ENCODE measurements around the gene CACNA2D4.

Gene CACNA2D4

DNA sequence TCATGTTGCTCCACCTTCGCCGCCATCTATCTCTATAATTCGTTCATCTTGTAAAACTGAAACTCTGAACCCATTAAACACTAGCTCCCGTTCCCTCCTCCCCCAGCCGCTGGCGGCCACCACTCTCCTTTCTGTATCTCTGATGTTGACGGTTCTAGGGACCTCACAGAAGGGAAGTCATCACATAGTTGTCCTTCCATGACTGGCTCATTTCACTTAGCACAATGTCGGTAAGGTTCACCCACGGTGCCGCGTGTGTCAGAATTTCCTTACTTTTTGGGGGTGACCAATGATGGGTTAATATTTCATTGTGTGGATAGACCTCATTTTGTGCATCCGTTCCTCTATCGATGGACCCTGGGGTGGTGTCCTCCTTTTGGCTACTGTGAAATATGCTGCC, 2.0 kb upstream of the CACNA2D4 start:
- DNase-seq (ENCODE audit: extremely low read depth in 1 of 2, low read depth in 1 of 2), result no peak

DNA sequence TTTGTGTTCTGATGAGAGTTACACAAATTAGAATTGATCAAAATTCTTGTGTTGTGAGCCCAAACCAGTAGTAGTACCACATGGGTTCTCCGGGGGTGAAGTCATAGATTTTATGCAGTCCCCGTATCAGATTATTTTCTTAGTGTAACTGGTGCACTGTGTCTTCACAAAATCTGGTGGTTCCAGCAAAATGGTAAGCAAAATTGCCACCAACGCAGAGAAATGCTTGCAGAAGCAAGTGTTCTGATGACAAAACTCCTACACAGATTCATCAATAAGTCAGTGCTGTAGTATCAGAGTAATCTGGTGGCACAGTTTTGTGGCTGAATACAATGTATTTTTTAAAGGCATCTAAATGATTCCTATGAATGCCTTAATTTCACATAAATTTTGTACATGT, 1.3 kb upstream of the CACNA2D4 start:
- DNase-seq (ENCODE audit: extremely low read depth in 1 of 2, low read depth in 1 of 2), result no peak

DNA sequence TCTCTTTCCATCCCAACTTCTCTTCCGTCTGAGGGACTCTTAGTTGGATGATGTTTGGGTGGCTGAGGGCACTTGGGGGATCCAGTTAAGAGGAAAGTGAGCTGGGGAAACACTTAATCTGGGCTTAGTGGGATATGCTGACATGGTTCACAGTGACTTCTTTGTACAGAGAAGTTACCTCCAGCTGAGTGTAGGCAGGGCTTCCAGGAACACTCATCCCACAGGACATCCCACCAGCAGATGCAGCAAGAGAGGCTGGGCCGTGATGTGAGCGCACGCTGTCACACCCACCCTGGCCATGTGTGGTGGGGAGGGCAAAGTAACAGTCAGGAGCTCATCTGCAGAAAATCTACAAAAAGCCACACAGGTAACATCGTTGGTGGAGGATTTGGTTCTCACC, 832 bp upstream of the CACNA2D4 start:
- no peak for DNase-seq (ENCODE audit: extremely low read depth in 1 of 2, low read depth in 1 of 2)

DNA sequence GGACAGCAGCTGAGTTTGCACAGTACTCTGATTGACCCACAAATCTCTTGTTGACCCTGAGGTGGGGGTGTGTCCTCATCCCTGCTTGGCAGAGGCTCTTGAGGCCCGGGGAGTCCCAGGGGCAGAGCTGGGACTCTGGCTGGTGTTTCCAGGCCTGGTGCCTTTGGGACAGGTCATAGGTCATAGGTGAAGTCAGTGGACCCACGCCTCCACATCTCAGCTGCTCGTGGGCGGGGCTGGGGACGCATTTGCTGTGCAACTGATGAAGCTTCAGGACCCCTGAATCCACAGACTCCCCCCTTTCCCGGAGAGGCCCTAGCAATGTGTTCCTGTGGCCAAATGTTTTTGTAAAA, 408 bp upstream of the CACNA2D4 start:
- no peak for DNase-seq (ENCODE audit: extremely low read depth in 1 of 2, low read depth in 1 of 2)

DNA sequence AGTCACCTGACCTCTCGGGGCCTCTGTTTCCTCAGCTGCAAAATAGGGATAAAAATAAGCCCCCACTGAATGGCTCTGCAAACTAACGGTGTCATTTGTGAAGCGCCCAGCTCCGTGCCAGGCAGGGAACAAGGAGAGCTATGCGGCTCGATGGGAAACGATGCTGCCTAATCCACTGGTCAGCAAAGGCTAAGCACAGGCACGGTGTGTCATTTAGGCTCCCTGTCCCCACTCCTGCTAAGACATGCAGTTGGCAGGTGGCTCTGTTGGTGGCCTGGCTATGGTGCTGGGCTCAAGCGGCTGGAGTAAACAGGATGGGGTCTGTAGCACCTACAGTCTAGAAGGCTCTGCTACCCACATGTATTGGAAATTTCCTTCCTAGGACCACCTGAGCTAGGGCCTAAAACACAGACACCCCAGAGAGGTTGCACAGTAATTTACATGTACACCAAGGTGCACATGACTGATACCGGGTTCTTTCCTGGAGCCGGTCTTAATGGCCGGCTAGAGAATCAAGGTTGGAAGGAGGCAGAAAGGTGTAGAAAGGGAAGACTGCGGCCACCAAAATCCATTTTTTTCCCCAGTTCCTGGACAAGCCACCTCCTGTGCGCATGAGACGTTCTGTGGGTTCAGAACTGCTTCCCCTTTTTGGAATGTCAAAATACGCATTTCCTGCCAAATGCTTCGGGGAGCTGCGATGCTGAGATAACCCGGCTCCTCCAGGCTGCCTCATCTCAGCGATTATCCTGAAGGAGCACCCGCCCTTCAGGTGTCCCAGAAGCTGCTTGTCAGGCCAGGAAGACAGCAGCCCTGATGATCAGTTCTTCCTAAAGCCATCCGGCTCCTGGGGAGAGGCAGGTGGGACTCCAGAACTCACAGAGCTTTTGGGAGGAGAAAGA, 1.0 kb downstream of the CACNA2D4 start:
- DNase-seq (ENCODE audit: extremely low read depth in 1 of 2, low read depth in 1 of 2), result no peak

DNA sequence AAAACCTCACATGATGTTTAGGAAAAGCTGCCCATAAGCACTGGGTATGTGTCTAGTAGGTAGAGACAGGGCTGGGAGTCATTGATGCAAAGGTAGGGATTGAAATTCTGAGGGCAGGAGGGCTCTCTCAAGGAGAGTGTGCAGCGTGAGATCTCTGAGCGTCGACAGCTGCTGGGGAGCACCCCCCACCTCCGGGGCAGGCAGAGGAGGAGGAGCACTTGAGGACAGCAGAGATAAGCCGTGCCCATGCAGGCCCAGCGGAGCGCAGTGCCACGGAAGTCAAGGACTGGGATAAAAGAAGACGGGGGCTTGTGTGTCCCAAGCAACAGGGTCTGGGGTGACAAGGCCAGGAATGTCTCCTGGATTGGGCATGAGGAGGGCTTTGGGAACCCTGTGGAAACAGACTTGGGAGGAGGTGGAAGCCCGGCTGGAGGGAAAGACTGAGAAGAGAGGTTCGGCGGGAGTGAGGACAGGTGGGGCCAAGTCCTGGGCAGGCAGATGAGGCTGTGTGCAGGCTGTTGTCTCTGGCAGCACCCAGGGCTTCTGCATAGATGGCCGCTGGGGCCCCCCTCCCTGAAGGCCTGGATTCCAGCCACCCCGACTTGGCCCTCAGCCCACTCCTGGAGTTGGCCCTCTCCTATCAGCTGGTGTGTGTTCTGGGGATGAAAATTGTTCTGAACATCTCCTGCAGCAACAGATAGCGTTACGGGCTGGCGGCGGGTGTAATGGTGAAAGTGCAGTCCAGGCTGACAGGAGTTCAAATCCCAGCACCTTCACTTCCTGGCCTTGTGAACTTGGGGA, 1.9 kb downstream of the CACNA2D4 start:
- no peak for DNase-seq (ENCODE audit: extremely low read depth in 1 of 2, low read depth in 1 of 2)

DNA sequence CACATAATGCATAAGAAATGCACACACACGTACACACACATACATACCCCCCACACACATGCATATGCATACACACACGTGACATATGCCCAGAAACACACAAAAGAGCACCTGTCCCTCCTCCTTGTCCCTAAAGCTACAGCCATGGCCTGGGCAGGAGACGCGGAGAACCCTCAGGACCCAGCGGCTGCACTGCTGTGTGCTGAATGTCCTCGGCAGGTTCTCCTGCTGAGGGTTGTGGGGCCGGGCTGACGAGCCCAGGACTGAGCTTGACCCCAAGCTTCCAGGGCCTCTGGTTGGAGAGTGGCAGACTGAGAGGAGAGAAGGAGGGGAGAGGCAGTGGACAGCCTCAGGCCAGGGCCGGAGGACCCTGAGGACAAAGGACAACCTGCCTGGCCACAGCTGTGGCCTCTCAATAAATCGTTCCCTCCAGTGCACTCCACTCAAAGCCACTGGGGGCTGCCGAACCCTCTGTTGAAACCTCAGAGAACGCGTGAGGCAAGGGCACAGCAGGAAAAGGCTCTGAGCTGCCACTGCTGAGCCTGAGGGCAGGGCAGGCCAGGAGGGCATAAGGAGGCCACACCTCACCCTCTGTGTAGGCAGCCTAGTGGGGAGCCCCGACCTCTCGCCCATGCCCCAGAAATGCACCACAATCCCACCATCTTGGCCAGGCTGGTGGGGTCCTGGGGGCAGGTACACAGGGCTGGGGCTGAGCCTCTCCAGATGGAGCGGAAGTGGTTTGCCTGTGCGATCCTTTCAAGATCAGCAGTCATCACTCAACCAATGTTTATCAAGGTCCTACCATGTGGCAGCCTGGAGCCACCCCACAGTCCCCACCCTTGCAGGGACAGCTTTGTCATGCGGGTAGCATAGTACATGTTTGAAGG, 3.1 kb downstream of the CACNA2D4 start:
- peak in 1 of 2 donors; percentile 18 for DNase-seq (ENCODE audit: extremely low read depth in 1 of 2, low read depth in 1 of 2)

DNA sequence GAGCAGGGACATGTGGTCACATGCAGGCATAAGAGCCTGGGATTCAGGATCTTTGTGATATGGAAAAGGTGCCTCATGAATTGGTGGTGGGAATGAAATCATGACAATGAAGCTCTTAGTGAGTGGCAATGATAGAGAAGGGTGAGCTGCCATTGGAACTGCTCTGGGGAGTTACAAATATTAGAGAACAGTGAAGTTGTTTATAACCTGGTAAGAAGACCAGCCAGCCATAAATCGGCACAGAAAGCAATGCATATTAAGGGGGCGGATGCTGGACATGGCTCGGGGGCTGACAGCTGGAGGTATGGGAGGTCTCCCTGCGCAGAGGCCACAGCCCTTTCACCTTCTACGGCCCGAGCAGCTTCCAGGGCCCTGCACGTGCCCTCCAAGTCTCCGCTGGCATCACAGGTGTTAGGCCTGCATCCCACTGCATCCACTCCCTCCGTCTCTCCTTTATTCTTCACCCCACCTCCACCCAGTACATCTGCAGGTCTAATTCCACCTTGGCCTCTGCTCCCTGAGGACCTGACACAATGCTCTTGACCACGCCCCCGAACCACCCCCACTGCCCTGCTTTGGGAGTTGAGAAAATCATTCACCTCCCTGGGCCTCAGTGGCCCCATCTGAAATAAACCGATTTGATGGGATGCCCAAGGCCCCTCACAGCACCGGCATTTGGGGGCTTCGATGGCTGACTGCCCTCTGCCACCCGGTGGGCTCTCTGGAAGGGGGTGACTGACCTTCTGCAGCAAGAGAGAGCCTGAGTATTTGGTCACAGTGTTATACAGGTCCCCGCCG, 4.1 kb downstream of the CACNA2D4 start:
- no peak for DNase-seq (ENCODE audit: extremely low read depth in 1 of 2, low read depth in 1 of 2)

DNA sequence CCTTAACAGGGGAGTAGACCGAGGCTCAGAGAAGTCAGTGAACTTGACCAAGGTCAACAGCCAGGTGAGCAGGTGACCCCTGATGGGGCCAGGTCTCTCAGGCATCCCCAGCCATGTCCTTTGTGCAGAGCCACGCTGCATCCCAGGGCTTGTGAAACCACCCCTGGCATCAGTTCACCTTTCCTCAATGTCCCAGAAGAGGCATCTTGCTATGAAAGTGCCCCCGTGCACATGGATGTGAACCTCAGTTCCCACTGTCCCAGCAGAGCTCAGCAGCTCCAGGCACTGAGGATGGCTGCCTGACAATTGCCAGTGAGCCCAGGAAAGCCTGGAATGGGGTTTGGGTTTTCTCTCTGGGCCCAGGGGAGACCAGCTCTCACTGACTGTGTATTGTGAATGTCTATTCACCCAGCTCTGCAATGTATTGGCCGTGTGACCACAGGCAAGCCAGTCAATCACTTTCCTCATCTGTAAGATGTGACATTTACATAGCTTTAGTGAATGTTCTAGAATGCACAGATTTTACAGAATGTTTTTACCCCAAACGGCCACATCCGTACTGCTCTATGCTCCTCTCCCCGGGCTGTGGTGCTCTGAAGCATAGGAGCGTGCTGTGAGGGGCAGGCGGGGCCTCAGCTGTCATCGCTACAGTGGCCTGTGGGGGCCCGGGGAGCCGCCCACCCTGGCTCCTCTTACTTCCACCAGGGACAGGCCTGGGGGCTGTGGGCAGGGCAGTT, 4.9 kb downstream of the CACNA2D4 start:
- DNase-seq (ENCODE audit: extremely low read depth in 1 of 2, low read depth in 1 of 2), result no peak

DNA sequence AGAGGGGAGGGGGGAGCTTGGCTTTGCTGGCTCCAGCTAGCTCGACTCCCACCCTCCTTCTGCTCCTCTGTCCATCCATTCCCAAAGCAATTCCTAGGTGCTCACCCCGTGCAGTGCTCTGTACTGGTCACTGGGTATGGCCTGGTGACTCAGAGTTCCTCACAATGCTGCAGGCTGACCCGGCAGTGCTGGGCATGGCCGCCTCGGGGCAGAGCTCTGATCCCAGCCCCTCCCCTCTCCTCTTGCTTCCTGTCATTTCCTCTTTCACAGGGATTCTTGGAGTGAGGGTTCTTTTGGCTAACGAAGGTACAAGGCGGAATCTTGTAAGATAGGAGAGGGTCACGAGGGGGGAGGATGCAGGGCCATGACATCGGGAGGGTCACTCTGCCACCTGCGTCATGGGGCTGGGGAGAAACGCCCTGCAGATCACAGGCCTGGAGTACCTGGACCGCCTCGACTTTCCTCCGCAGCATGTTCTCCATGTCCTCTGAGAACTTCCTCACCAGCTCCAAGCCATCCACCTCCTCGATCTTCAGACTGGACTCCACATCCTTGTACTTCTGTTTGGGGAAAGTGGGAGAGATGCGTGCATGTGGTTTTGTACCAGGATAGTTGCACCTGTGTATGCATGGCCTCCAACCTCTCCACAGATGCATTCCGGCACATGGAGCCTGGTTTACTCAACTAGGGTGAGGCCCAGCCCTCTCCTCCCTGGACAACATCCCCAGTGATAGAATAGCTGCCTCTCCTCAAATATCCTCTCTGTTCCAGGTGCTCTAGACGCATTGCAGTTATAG, 5.7 kb downstream of the CACNA2D4 start:
- DNase-seq (ENCODE audit: extremely low read depth in 1 of 2, low read depth in 1 of 2), result no peak

DNA sequence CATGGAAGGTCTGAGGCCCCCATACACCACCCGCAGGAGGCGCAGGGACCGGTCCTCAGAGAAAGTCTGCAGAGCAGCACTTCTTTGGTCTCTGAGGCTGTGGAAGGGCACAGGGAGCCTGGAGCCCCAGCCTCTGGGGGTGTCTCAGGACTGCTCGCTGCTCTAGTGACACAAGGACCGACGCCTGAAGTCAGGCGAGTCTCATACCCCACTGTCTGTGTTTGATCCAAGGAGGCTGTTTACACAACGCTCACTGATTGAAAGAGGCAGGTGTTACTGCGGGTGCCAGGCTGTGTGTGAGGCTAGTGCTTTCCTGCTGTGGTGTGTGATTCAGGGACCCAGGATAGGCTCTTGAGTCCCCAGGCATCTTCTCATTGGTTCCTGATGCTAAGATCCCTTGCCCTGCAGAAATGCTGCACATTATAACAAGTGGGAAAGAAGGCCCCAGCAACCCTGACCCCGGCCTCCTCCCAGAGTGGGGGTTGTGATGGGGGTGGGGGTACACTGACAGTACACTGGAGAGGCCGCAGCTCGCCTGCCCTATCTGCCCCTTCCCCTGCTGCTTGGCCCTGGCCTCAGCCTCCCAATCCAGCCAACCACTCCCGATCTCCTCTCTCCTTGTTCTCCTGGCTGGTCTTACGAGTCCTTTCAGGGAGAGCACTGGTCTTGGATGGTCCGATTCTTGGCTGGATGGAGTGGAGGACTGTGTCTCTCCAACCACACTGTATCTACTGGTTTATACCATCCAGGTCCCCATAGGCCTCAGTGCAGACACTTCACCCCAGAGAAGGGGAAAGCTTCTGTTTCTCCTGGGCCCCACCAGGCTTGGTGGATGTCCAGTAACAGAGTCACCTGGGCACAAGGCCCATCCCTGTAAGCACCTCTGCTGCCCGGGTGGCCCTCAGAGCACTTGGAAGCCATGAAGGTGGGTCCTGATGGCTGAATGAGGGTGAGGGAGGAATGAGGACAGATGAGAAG, 6.6 kb downstream of the CACNA2D4 start:
- no peak for DNase-seq (ENCODE audit: extremely low read depth in 1 of 2, low read depth in 1 of 2)

DNA sequence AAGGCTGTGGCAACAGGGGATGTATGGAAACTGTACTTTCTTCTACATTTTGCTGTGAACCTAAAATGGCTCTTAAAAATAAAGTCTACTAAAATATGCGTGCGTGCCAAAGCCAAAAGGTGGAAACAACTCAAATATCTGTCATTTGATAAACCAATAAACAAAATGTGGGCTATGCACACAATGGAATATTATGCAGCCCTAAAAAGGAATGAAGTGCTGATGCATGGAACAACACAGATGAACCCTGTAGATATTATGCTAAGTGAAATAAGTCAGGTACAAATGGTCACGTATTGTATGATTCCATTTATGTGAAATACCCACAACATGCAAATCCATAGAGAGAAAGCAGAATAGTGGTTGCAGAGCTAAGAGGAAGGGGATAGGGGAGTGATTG, 8.0 kb downstream of the CACNA2D4 start:
- DNase-seq (ENCODE audit: extremely low read depth in 1 of 2, low read depth in 1 of 2), result no peak

DNA sequence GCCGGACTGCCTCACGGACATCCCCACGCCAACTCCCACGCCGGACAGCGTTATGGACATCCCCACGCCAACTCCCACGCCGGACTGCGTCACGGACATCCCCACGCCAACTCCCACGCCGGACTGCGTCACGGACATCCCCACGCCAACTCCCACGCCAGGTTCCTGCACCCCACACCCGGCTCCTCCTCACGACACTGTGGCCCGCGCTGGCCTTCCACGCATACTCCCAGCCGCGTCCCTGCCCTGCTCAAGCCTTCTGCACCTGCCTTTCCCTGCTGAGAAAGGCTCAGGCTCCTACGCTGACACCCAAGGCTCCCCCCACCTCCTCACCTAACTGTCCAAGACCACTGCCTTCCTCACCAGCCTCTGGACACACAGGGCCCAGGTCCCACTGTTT, 9.7 kb downstream of the CACNA2D4 start:
- no peak for DNase-seq (ENCODE audit: extremely low read depth in 1 of 2, low read depth in 1 of 2)

DNA sequence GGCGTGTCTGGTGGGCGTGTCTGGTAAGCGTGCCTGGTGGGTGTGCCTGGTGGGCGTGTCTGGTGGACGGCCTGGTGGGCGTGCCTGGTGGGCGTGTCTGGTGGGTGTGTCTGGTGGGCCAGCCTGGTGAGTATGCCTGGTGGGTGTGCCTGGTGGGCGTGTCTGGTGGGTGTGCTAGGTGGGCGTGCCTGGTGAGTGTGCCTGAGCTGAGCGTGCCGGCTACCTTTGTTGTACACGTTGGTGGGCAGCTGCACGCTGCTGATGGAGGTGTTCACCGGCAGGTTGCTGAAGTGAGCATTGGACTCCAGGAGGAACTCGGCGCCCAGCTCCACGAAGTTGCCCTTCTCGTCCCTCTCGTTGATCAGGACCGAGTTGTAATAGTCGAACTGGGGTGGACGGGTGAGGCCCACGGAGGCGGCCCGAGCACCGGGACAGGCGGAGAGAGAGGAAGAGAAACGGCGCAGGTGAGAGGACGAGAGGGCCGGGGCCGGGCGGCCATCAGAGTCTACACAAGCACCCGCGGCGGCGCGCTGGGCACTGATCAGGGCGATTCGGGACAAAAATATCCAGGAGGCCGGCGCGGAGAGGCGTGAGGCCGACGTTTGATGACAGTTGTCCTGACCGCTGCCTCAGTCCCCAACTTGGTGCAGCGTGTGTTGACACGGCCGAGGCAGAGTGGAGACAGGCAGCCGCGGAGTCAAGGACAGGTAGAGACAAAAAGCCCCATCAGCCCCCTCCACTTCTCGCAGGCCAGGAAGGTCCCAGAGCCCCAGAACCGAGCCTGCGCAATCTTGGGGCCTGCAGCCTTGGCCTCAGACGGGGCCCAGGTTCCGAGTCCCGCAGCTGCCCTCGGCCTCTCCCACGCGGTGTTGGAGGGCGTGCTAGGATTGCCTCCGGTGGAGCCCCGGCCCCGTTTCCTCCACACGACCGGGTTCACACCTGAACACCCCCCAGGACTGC, 10.5 kb downstream of the CACNA2D4 start:
- peak in 1 of 2 donors; percentile 16 for DNase-seq (ENCODE audit: extremely low read depth in 1 of 2, low read depth in 1 of 2)

DNA sequence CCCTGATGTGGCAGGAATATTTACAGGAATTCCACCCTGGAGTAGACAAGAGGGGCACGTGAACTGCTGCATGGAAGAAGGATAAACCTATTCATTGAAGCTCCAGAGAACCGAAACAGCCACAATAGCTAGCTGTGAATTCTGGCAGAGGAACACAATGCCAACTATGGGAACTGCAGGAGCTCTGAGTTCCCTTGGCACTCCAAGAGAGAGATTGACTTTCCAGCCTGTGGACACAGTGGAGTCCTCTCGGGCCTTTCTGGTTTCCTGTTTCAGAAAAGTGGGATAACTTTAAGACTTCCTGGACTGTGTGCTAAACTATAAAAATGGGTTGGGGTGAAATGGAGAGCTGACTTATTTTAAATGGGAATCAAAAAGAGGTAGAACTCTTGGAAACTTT, 11.9 kb downstream of the CACNA2D4 start:
- DNase-seq (ENCODE audit: extremely low read depth in 1 of 2, low read depth in 1 of 2), result no peak

DNA sequence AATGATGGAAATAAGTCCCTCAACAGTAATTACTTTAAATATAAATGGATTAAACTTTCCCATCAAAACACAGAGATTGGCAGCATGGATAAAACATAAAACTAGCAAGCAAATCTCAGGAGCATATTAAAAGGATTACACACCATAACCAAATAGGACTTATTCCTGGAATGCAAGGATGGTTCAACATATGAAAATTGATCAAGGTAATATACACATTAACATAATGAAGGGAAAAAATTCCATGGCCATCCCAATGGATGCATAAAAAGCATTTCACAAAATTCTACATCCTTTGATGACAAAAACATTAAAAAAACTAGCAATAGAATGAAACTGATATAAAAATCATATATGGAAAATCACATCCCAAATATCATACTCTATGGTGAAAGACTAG, 13.6 kb downstream of the CACNA2D4 start:
- no peak for DNase-seq (ENCODE audit: extremely low read depth in 1 of 2, low read depth in 1 of 2)

DNA sequence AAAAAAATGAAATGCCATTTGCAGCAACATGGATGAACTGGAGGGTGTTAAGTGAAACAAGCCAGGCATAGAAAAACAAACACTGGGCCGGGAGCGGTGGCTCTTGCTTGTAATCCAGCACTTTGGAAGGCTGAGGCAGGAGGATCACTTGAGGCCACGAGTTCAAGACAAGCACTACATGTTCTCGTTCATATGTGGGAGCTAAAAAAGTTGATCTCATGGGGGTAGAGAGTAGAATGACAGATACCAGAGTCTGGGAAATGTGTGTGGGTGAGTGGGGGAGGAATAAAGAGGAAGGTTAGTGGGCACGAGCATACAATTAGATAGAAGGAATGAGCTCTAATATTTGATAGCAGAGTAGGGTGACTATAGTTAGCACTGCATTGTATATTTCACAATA, 21.5 kb downstream of the CACNA2D4 start:
- no peak for DNase-seq (ENCODE audit: extremely low read depth in 1 of 2, low read depth in 1 of 2)

All from stimulated activated CD8-positive, alpha-beta memory T cell treated with anti-CD3 and anti-CD28 coated beads, Interleukin-7, amount 100 ng/mL, for 48 hours (primary cell).